Esophagus squamous epithelium (tissue), 4 donors: ENCODE data around the gene INPP4B.

ENCODE experiments used
- CTCF ChIP-seq, 6 experiments: fragments of 450-650 bp in 4 of 6; fragments of 200-600 bp in 2 of 6; sonication (generic) in 2 of 6; IDR thresholded peaks; one replicate each; pipeline ENCODE4 v1.5.1; 2016 to 2019; ENCODE audit warnings: antibody characterized with exemption in 6 of 6, mild to moderate bottlenecking in 4 of 6, moderate library complexity in 4 of 6
- POLR2A ChIP-seq, 4 donors: fragments of 450-650 bp; IDR thresholded peaks; one replicate each; pipeline ENCODE4 v1.6.1; 2017; ENCODE audit warnings: antibody characterized with exemption in 4 of 4, mild to moderate bottlenecking in 4 of 4, moderate library complexity in 3 of 4

- TF ChIP-seq CTCF (IDR thresholded peaks at IDR 0.05) (no peak), POLR2A (IDR thresholded peaks at IDR 0.05) (no peak)
These were observed 160.0 kb downstream of the INPP4B start for GRCh38 chr4:142686081-142686480.
